ENCODE results near the gene THSD4. TPM values are rescaled to one million over a fixed set of nuclear protein-coding genes. Genes with fewer than 3 reads are reported as not detected.
A peak's percentile ranks its signal among the peaks of the same experiment; 100 is the strongest.

Gene THSD4
- total and polyA plus RNA-seq, 2 experiments from 2014 or later, result 5.1 to 25.5 TPM

- Histone ChIP-seq H3K36me3 (no peaks in the 10 kb centered on the region), H3K27me3 (no peaks in the 10 kb centered on the region), H3K27ac (no peak overlapping the region), H3K4me3 (no peak overlapping the region), H3K4me1 (ENCODE audit: low read depth) (no peaks in the 10 kb centered on the region), H3K9me3 (ENCODE audit: low read depth) (no peaks in the 10 kb centered on the region)
- DNase-seq (ENCODE audit: low read depth in 1 of 2, low spot score in 1 of 2), result peak in 1 of 2 donors; percentile 8
- no peak for TF ChIP-seq CTCF (IDR thresholded peaks at IDR 0.05; ENCODE audit: low read depth, low read length)
Measured at GRCh38 chr15:71581398-71581930, 466.2 kb downstream of the THSD4 start.

GRCh38 chr15:71585159-71585558 lies 469.9 kb downstream of the THSD4 start:
- no peak for TF ChIP-seq CTCF (IDR thresholded peaks at IDR 0.05; ENCODE audit: low read depth, low read length)
- H3K36me3 ChIP-seq, result no peaks in the 10 kb centered on the region
- DNase-seq (ENCODE audit: low read depth in 1 of 2, low spot score in 1 of 2), result no peak
- no peaks in the 10 kb centered on the region for H3K4me1 ChIP-seq (ENCODE audit: low read depth)
- no peaks in the 10 kb centered on the region for H3K27me3 ChIP-seq
- H3K27ac ChIP-seq, result no peak overlapping the region
- H3K4me3 ChIP-seq, result no peak overlapping the region
- H3K9me3 ChIP-seq (ENCODE audit: low read depth), result no peaks in the 10 kb centered on the region

GRCh38 chr15:71586463-71586862 lies 471.2 kb downstream of the THSD4 start:
- TF ChIP-seq CTCF (IDR thresholded peaks at IDR 0.05; ENCODE audit: low read depth, low read length), result no peak
- no peaks in the 10 kb centered on the region for H3K4me1 ChIP-seq (ENCODE audit: low read depth)
- H3K27ac ChIP-seq, result no peak overlapping the region
- H3K9me3 ChIP-seq (ENCODE audit: low read depth), result no peaks in the 10 kb centered on the region
- H3K27me3 ChIP-seq, result no peaks in the 10 kb centered on the region
- H3K4me3 ChIP-seq, result no peak overlapping the region
- no peak for DNase-seq (ENCODE audit: low read depth in 1 of 2, low spot score in 1 of 2)
- no peaks in the 10 kb centered on the region for H3K36me3 ChIP-seq

- peaks cover 9% of the 10 kb centered on the region for H3K4me1 ChIP-seq (ENCODE audit: low read depth)
- H3K9me3 ChIP-seq (ENCODE audit: low read depth), result no peaks in the 10 kb centered on the region
- no peak for TF ChIP-seq CTCF (IDR thresholded peaks at IDR 0.05; ENCODE audit: low read depth, low read length)
- DNase-seq (ENCODE audit: low read depth in 1 of 2, low spot score in 1 of 2), result peak in 1 of 2 donors; percentile 46
- no peak overlapping the region for H3K27ac ChIP-seq
- H3K27me3 ChIP-seq, result no peaks in the 10 kb centered on the region
- no peaks in the 10 kb centered on the region for H3K36me3 ChIP-seq
- H3K4me3 ChIP-seq, result no peak overlapping the region
Measured at GRCh38 chr15:71588746-71589145, 473.5 kb downstream of the THSD4 start.

GRCh38 chr15:71591057-71591456 lies 475.8 kb downstream of the THSD4 start:
- Histone ChIP-seq H3K27me3 (no peaks in the 10 kb centered on the region), H3K4me1 (ENCODE audit: low read depth) (peaks cover 9% of the 10 kb centered on the region), H3K9me3 (ENCODE audit: low read depth) (no peaks in the 10 kb centered on the region), H3K36me3 (no peaks in the 10 kb centered on the region), H3K27ac (no peak overlapping the region), H3K4me3 (no peak overlapping the region)
- no peak for DNase-seq (ENCODE audit: low read depth in 1 of 2, low spot score in 1 of 2)
- no peak for TF ChIP-seq CTCF (IDR thresholded peaks at IDR 0.05; ENCODE audit: low read depth, low read length)

All from cardiac muscle cell (in vitro differentiated cells and primary cell).